Natural killer cell treated with Interleukin-12 subunit alpha and Interleukin-12 subunit beta and Interleukin-15 and Interleukin-18, amount 100 ng/mL, for 72 hours (primary cell): Measurements from ENCODE around the gene CHMP2A. TPM values are rescaled to one million over a fixed set of nuclear protein-coding genes. Genes with fewer than 3 reads are reported as not detected.
A peak's percentile ranks its signal among the peaks of the same experiment; 100 is the strongest.

Source experiments
- ATAC-seq, 2 donors: fragments of 150-1000 bp; cut with Tn5 transposase in 1 of 2; sonication (Bioruptor Pico), chemical (Tn5 transposase) in 1 of 2; 2 replicates each; pipeline ENCODE4 v1.10.0; 2021
- DNase-seq: peaks from one replicate; pipeline ENCODE4 v3.0.0; 2022; ENCODE audit warnings: low spot score
- H3K27ac Mint-ChIP-seq, 2 donors: 1 replicate in 1 of 2; 2 replicates in 1 of 2; pipeline ENCODE4 v1.8.0; 2022; ENCODE audit warnings: mixed read lengths in 2 of 2, mild to moderate bottlenecking in 1 of 2, moderate library complexity in 1 of 2
- H3K27me3 Mint-ChIP-seq, 2 donors: 1 replicate in 1 of 2; 2 replicates in 1 of 2; pipeline ENCODE4 v1.8.0; 2022; ENCODE audit warnings: mixed read lengths in 2 of 2
- H3K36me3 Mint-ChIP-seq: one replicate; pipeline ENCODE4 v1.8.0; 2022; ENCODE audit warnings: mixed read lengths
- H3K4me1 Mint-ChIP-seq, 2 donors: 1 replicate in 1 of 2; 2 replicates in 1 of 2; pipeline ENCODE4 v1.8.0; 2022; ENCODE audit warnings: low read depth in 2 of 2, mixed read lengths in 2 of 2, mild to moderate bottlenecking in 1 of 2
- H3K4me3 Mint-ChIP-seq: one replicate; pipeline ENCODE4 v1.8.0; 2022; ENCODE audit warnings: mixed read lengths
- H3K9me3 Mint-ChIP-seq: 2 replicates; pipeline ENCODE4 v1.8.0; 2022; ENCODE audit warnings: mixed read lengths
- total RNA-seq, 2 donors: library from RNA; stranded (reverse); gene quantifications; one replicate each; pipeline ENCODE4 v1.2.3, GENCODE V29; 2022

CHMP2A gene
- total RNA-seq, 2 donors from 2014 or later: 60.2 to 99.9 TPM

- Mint-ChIP-seq H3K36me3 (peaks cover 28% of the 10 kb centered on the region), H3K4me3 (peak overlapping the region; percentile 99), H3K9me3 (no peaks in the 10 kb centered on the region), H3K4me1 (peaks cover 59 to 62% of the 10 kb centered on the region in 2 donors), H3K27ac (peak overlapping the region; percentile 98 to 100), H3K27me3 (no peaks in the 10 kb centered on the region)
- DNase-seq (no peak), ATAC-seq (no peak)
Measured at GRCh38 chr19:58555369-58555885, 522 bp upstream of the CHMP2A start.

- H3K27me3 Mint-ChIP-seq: no peaks in the 10 kb centered on the region
Measured at GRCh38 chr19:58553799-58554493, 959 bp downstream of the CHMP2A start.

GRCh38 chr19:58552655-58553054 is 2.2 kb downstream of the CHMP2A start:
- Mint-ChIP-seq H3K27me3 (no peaks in the 10 kb centered on the region), H3K36me3 (peaks cover 29% of the 10 kb centered on the region), H3K27ac (peak overlapping the region; percentile 29 to 31), H3K4me3 (peak overlapping the region; percentile 12), H3K9me3 (no peaks in the 10 kb centered on the region), H3K4me1 (peaks cover 45 to 49% of the 10 kb centered on the region in 2 donors)
- DNase-seq (no peak), ATAC-seq (no peak)

More at GRCh38 chr19:58553799-58554493, 959 bp downstream of the CHMP2A start:
- peak overlapping the region; percentile 98 to 100 for H3K27ac Mint-ChIP-seq
- H3K36me3 Mint-ChIP-seq: peaks cover 28% of the 10 kb centered on the region
- peaks cover 52% of the 10 kb centered on the region in 2 donors for H3K4me1 Mint-ChIP-seq
- peak overlapping the region; percentile 99 for H3K4me3 Mint-ChIP-seq
- no peak for ATAC-seq
- no peaks in the 10 kb centered on the region for H3K9me3 Mint-ChIP-seq
- no peak for DNase-seq

- no peaks in the 10 kb centered on the region for H3K9me3 Mint-ChIP-seq
- DNase-seq: no peak
- H3K27me3 Mint-ChIP-seq: no peaks in the 10 kb centered on the region
- ATAC-seq: no peak
- H3K4me1 Mint-ChIP-seq: peaks cover 39 to 45% of the 10 kb centered on the region in 2 donors
- H3K27ac Mint-ChIP-seq: peak overlapping the region; percentile 29 to 31
- H3K4me3 Mint-ChIP-seq: no peak overlapping the region
- H3K36me3 Mint-ChIP-seq: peaks cover 26% of the 10 kb centered on the region
Measured at GRCh38 chr19:58551577-58552471, 3.1 kb downstream of the CHMP2A start.

- Mint-ChIP-seq H3K4me1 (peaks cover 39 to 47% of the 10 kb centered on the region in 2 donors), H3K36me3 (peaks cover 33% of the 10 kb centered on the region), H3K4me3 (no peak overlapping the region), H3K27me3 (no peaks in the 10 kb centered on the region), H3K27ac (no peak overlapping the region), H3K9me3 (no peaks in the 10 kb centered on the region)
- no peak for DNase-seq
- ATAC-seq: no peak
Measured at GRCh38 chr19:58551123-58551497, 3.8 kb downstream of the CHMP2A start.

GRCh38 chr19:58550362-58551122 is 4.4 kb downstream of the CHMP2A start:
- H3K36me3 Mint-ChIP-seq: peaks cover 39% of the 10 kb centered on the region
- H3K27me3 Mint-ChIP-seq: no peaks in the 10 kb centered on the region
- H3K4me1 Mint-ChIP-seq: peaks cover 43 to 52% of the 10 kb centered on the region in 2 donors
- ATAC-seq: no peak
- no peak overlapping the region for H3K4me3 Mint-ChIP-seq
- no peaks in the 10 kb centered on the region for H3K9me3 Mint-ChIP-seq
- DNase-seq: no peak
- H3K27ac Mint-ChIP-seq: no peak overlapping the region

- peaks cover 42 to 52% of the 10 kb centered on the region in 2 donors for H3K4me1 Mint-ChIP-seq
- H3K27ac Mint-ChIP-seq: no peak overlapping the region
- DNase-seq: no peak
- H3K27me3 Mint-ChIP-seq: no peaks in the 10 kb centered on the region
- no peaks in the 10 kb centered on the region for H3K9me3 Mint-ChIP-seq
- H3K36me3 Mint-ChIP-seq: peaks cover 42% of the 10 kb centered on the region
- ATAC-seq: no peak
- no peak overlapping the region for H3K4me3 Mint-ChIP-seq
Measured at GRCh38 chr19:58549664-58550361, 5.1 kb downstream of the CHMP2A start.

GRCh38 chr19:58548859-58549663 is 5.8 kb downstream of the CHMP2A start:
- Mint-ChIP-seq H3K27me3 (no peaks in the 10 kb centered on the region), H3K4me3 (no peak overlapping the region), H3K4me1 (peaks cover 37 to 46% of the 10 kb centered on the region in 2 donors), H3K27ac (no peak overlapping the region), H3K36me3 (peaks cover 37% of the 10 kb centered on the region), H3K9me3 (no peaks in the 10 kb centered on the region)
- ATAC-seq (no peak), DNase-seq (no peak)

GRCh38 chr19:58547323-58548312 is 7.3 kb downstream of the CHMP2A start:
- Mint-ChIP-seq H3K4me3 (peak overlapping the region; percentile 94), H3K27me3 (peaks cover 0 to 2% of the 10 kb centered on the region in 2 donors), H3K36me3 (peaks cover 25% of the 10 kb centered on the region), H3K9me3 (no peaks in the 10 kb centered on the region), H3K27ac (peak overlapping the region in 1 of 2 donors; percentile 56), H3K4me1 (peaks cover 32 to 44% of the 10 kb centered on the region in 2 donors)
- no peak for ATAC-seq
- no peak for DNase-seq

GRCh38 chr19:58546019-58546530 is 8.8 kb downstream of the CHMP2A start:
- Mint-ChIP-seq H3K27me3 (peaks cover 0 to 3% of the 10 kb centered on the region in 2 donors), H3K36me3 (peaks cover 22% of the 10 kb centered on the region), H3K9me3 (no peaks in the 10 kb centered on the region), H3K4me3 (peak overlapping the region; percentile 94), H3K4me1 (peaks cover 29 to 40% of the 10 kb centered on the region in 2 donors), H3K27ac (peak overlapping the region; percentile 88 to 89)
- ATAC-seq (no peak), DNase-seq (no peak)

GRCh38 chr19:58545286-58546018 is 9.5 kb downstream of the CHMP2A start:
- Mint-ChIP-seq H3K4me3 (peak overlapping the region; percentile 94), H3K9me3 (no peaks in the 10 kb centered on the region), H3K36me3 (peaks cover 22% of the 10 kb centered on the region), H3K27me3 (peaks cover 0 to 3% of the 10 kb centered on the region in 2 donors), H3K27ac (peak overlapping the region; percentile 88 to 89), H3K4me1 (peaks cover 29 to 40% of the 10 kb centered on the region in 2 donors)
- no peak for ATAC-seq
- DNase-seq: no peak
